ENCODE measurements around the gene MPZ.
"Not testable (repeated sequence)": the region's sequence is repeated elsewhere in the genome, so short reads cannot be mapped to it uniquely, and the experiment has no call there.

The MPZ gene

GRCh38 chr1:161335796-161336195 is 26.0 kb upstream of the MPZ start:
- TF ChIP-seq CTCF (IDR thresholded peaks at IDR 0.05; ENCODE audit: extremely low read depth, insufficient read depth, missing control alignments), result no peak
- DNase-seq (ENCODE audit: low spot score), result no peak
- in situ Hi-C loops (cut with MboI; ENCODE audit: low pct_unique_long_range_greater_than_20kb, low sequenced_read_pairs, unreplicated experiment), result no loop called here

- TF ChIP-seq CTCF (IDR thresholded peaks at IDR 0.05; ENCODE audit: extremely low read depth, insufficient read depth, missing control alignments), result no peak
- in situ Hi-C loops (cut with MboI; ENCODE audit: low pct_unique_long_range_greater_than_20kb, low sequenced_read_pairs, unreplicated experiment), result no loop called here
- no peak for DNase-seq (ENCODE audit: low spot score)
Observed at GRCh38 chr1:161333166-161333565, 23.4 kb upstream of the MPZ start.

DNA sequence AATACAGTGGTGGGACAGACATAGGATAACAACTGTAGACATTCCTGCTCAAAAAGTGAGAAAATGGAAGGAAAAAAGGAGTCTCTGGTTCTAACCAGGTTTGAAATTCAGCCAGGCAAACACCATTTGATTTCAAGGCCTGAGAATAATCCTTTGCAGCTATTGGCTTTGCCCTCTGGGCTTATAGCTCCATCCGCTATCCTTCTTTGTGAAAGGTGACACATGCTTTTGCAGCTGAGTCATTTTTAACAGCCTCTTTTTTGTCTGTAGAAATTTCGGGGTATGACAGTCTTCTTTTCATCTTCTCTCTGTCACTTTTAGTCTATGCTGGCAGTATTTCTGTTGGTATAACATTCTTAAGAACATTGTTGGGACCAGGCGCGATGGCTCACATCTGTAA is 20.6 kb upstream of the MPZ start:
- DNase-seq (ENCODE audit: low spot score), result no peak
- in situ Hi-C loops (cut with MboI; ENCODE audit: low pct_unique_long_range_greater_than_20kb, low sequenced_read_pairs, unreplicated experiment), result no loop called here
- no peak for TF ChIP-seq CTCF (IDR thresholded peaks at IDR 0.05; ENCODE audit: extremely low read depth, insufficient read depth, missing control alignments)

GRCh38 chr1:161324020-161324419 is 14.3 kb upstream of the MPZ start:
- TF ChIP-seq CTCF (IDR thresholded peaks at IDR 0.05; ENCODE audit: extremely low read depth, insufficient read depth, missing control alignments), result no peak
- in situ Hi-C loops (cut with MboI; ENCODE audit: low pct_unique_long_range_greater_than_20kb, low sequenced_read_pairs, unreplicated experiment), result no loop called here
- DNase-seq (ENCODE audit: low spot score), result no peak

DNA sequence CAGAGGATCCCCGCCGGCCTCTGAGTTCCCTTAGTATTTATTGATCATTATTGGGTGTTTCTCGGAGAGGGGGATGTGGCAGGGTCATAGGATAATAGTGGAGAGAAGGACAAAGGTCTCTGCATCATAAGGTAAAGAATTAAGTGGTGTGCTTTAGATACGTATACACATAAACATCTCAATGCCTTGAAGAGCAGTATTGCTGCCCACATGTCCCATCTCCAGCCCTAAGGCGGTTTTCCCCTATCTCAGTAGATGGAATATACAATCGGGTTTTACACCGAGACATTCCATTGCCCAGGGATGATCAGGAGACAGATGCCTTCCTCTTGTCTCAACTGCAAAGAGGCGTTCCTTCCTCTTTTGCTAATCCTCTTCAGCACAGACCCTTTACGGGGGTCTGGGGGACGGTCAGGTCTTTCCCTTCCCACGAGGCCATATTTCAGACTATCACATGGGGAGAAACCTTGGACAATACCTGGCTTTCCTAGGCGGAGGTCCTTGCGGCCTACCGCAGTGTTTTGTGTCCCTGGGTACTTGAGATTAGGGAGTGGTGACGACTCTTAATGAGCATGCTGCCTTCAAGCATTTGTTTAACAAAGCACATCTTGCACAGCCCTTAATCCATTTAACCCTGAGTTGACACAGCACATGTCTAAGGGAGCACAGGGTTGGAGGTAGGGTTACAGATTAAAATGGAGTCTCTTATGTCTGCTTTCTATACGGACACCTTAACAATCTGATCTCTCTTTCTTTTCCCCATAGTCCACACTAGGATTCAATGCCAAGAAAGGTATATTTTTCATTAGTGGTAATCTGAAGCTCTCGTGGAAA is 6.3 kb upstream of the MPZ start:
- in situ Hi-C loops (cut with MboI; ENCODE audit: low pct_unique_long_range_greater_than_20kb, low sequenced_read_pairs, unreplicated experiment); DNase-seq (ENCODE audit: low spot score): not testable (repeated sequence)

- TF ChIP-seq CTCF (IDR thresholded peaks at IDR 0.05; ENCODE audit: extremely low read depth, insufficient read depth, missing control alignments), result peak; percentile 29
- in situ Hi-C loops (cut with MboI; ENCODE audit: low pct_unique_long_range_greater_than_20kb, low sequenced_read_pairs, unreplicated experiment), result no loop called here
- peak; percentile 93 for DNase-seq (ENCODE audit: low spot score)
Observed at GRCh38 chr1:161314201-161314981, 4.6 kb upstream of the MPZ start, which contains the start of gene SDHC. TSS of gene SDHC (plus strand) at chr1:161314381. CDS start at chr1:161314406, 25 bp downstream.

All from GM13977 (cell line).